GM19324 (cell line): ENCODE measurements around the gene FRK.
A peak's percentile ranks its signal among the peaks of the same experiment; 100 is the strongest.

Experiments
- ATAC-seq: cut with Tn5 transposase; IDR thresholded peaks from one replicate; pipeline ENCODE4 v1.9.1; 2021; ENCODE audit warnings: mild to moderate bottlenecking, moderate library complexity; ENCODE audit not compliant: unreplicated experiment, low FRiP score

Gene FRK

DNA sequence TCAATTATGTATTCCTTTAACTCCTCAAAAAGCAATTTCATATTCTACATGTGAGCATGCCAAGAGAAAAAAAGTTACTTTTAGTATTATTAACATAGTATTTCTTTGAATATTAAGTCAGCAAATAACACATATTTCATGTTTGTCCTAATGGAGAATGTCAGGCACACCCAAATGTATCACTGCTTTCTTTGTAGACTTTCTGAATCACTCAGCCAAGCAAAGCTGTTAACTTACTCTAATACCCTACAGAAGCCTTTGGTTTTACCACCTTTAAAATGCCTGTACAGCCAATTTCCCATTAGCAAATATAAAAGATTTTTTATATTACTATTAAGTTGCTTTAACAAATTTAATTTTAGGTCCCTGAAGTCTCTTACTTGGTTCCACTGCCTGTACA lies 23.8 kb downstream of the FRK start:
- no peak for ATAC-seq

DNA sequence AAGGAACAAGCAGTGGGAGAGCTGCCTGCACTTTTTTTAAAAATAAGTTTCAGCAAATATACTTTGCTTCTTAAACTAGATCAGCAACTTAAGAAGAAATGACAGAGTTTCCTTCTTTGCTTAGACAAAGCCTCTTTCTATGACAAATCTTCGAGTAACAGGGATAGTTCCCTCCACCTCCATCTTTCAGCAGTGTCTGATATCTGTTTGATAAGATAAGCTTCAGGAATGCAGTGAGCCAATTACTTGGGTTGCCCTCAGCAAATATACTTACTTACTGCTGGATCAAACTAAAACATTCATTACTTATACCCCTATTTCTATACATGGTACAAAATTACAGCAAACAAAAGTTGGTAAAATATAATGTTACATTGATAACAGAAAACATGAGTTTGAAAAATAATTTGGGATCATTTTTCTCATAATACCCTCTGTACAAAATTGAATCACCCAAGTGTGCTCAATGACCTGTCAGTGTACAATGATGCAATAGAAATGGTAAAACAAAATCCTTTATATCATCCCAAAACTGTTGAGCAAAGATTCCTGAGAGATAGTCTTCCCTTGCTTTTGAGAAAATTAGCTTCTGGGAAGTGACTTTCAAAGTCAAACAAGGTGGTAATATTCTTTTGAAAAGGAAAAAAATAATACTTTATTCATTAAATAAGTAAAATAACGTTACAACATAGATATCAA lies 24.5 kb downstream of the FRK start:
- no peak for ATAC-seq

- ATAC-seq = no peak
Measured at GRCh38 chr6:116035616-116036015, 25.1 kb downstream of the FRK start.

DNA sequence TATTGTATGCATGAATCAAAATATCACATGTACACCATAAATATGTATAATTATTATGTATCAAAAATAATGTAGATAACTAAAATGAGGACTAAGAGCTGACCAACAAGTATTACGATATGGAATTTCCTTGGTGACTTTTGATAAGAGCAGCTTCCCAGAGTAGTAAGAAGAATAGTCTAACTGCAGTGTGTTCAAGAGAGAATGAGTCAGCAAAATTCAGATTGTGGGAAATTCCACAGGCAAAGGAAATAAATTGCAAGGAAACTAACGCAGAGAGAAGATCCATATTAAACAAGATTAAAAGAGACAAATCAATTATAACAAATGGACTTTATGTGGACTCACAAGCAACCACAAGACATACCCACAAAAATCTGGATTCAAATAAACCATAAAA lies 26.4 kb downstream of the FRK start:
- ATAC-seq = no peak

DNA sequence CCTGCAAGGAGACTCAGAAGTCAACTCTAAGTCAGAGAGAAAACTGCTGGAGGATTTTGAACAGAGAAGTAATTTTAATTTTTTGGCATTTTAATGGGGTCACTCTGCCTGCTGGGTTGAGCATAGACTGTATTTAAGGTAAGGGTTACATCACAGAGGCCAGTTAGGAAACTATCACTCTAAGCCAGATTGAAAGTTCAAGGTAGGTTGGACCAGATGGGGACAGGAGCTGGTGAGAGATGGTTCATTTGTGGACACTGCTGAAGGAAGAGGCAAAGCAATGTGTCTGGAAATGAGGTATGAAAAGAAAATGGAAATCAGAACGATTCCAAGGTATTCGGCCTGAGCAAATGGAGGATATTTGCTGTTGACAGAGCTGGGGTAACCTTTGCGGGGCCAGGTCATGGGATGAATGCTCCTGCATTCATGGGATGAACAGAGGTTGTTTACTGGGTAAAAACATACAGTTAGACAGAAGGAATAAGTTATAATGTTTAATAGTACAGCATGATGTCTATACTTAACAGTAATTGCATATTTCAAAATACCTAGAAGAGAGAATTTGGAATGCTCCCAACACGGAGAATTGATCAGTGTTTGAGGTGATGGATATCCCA lies 26.9 kb downstream of the FRK start:
- ATAC-seq = no peak

DNA sequence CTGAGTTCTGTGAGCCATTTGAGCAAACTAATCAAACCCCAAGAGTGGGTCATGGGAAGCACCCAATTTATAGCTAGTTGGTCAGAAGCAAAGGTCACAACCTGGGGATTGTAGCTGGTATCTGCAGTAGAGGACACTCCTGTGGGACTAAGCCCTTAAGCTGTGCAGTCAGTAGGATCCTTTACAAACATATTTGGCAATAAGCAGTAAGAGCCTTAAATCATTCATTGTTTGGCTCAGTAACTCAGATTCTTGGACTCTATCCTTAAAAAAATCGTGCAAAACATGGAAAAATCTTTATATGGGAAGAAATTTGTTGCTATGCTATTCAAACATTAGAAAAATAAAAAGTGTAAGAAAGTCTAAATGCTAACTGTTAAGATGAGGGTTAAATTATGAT lies 29.9 kb downstream of the FRK start:
- ATAC-seq = no peak

- peak; percentile 52 for ATAC-seq
Measured at GRCh38 chr6:116029535-116029934, 31.2 kb downstream of the FRK start.

DNA sequence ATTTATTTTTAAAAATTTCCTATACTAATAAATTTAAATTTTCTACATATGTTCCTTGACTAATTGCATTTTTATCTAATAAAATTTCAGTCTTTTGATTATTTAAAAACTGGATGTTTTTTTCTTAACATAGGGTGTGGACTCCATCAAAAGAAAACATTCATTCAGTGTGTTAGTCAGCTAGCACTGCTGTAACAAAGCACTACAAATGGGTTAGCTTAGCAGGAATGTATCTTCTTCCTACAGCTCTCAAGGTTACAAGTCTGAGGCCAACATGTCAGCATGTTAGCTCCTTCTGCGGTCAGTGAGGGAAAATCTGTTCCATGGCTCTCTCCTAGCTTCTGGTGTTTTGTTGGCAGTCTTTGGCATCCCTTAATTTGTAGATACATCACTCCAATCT lies 32.5 kb downstream of the FRK start:
- ATAC-seq = no peak

DNA sequence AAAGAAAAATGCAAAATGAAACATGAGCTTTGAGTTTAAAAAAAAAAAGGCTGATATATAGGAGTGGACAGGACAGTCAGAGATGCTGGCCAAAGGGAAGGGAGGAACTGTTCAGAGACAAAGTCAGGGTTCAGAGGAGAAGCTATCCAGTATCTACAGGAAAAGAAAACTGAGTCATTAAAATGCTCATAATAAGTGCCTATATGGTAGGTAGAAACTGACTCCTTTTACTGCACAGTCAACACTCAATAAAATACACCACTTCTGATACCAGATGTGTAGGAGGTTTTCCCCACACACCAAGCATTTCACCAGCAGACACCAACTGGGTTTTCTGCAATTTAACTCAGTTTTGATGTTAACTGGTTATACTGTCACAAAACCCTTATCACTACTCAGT lies 32.9 kb downstream of the FRK start:
- ATAC-seq = no peak

GRCh38 chr6:116025405-116025804 lies 35.3 kb downstream of the FRK start:
- no peak for ATAC-seq

GRCh38 chr6:116022841-116023445 lies 37.7 kb downstream of the FRK start:
- ATAC-seq = no peak

DNA sequence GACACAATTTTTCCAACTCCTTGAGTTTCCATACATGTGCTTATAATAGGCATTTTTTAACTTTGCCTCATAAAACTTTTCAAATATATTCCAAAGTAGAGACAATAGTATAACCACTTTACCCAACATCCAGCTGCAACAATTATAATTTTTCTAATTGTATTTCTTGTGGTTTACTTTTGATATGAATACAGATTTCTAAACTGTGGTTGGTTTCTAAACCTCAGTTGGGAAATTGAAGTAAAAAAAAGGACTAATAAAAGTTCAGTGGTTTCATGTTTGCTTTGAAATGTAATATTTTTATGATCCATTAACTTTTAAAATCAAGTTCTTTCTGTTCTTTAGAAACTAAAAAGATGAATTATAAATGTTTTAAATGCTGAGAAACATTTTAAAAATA lies 40.0 kb downstream of the FRK start:
- no peak for ATAC-seq

DNA sequence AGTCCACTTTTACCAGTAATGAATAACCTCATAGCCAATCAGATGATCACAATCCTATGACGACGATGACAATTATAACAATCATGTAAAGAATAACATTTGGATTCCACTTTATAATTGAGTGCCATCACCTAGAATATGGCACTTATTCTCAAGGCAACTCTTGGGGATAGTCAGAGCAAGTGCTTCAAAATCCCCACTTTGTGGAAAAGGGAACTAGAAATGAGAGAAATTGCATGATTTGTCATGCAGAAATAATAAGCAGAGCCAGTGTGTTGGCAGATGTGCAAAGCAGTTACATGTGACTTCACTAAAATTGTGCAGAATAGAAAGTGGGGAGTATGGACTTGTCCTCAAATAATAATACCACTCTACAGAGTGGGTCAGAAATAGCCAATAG lies 41.3 kb downstream of the FRK start:
- peak; percentile 85 for ATAC-seq

GRCh38 chr6:116018976-116019375 lies 41.7 kb downstream of the FRK start:
- ATAC-seq = no peak

GRCh38 chr6:116017546-116018295 lies 43.0 kb downstream of the FRK start:
- ATAC-seq = no peak

DNA sequence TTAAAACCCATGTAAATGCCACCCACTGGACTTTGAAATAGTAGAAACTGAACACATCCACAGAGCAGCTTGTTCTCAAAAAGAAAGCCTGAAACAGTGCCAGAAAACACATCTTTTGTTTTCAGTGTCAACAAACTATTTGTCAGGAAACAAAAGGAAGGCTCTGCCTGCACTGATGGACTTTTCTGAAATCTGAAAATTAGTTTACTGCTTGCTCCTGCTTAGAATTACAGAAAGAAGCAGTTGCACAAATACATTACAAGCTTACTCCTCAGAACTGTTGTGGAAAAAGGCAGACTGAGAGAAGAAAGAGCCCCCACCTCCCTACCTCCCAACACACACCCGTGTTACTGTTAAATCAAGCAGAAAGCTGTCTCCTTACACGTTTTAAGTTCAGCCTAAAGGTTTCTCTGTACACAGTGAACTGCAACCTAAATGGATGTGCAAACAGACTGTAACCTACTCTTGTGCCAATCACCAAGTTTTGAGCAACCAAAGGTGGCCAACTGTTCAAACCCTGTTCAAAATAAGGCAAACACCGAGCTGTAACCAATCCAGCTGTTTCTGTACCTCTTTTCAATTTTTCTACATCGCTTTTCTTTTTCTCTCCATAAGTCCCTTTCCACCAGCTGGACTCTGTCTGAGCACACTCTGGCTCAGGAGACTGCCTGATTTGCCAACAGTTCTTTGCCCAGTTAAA lies 43.7 kb downstream of the FRK start:
- ATAC-seq = peak; percentile 30

DNA sequence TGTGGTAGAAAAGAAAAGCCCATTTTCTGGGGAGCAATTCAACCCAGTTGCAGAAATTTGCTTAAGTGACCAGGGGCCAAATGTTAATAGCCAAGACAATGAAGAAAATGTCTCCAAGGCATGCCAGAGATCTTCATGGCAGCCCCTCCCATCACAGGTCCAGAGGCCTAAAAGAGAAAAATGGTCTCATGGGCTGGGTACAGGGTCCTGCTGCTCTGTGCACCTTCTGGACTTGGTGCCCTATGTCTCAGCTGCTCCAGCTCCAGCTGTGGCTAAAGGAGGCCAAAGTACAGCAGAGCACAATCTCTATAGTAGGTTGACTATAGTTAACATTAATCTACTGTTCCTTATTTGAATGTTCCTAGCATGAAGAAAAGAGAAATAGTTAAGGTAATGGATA lies 44.7 kb downstream of the FRK start:
- no peak for ATAC-seq

DNA sequence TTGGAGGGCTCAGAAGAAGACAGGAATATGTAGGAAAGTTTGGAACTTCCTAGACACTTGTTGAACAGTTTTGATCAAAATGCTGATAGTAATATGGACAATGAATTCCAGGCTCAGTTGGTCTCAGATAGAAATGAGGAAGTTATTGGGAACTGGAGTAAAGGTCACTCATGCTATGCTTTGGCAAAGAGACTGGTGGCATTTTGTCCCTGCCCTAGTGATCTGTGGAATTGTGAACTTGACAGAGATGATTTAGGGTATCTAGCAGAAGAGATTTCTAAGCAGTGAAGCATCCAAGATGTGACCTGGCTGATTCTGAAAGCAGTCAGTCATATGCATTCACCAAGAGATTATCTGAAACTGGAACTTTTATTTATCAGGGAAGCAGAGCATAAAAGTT lies 45.1 kb downstream of the FRK start:
- no peak for ATAC-seq

- no peak for ATAC-seq
Measured at GRCh38 chr6:116012951-116013350, 47.7 kb downstream of the FRK start.

- ATAC-seq = no peak
Measured at GRCh38 chr6:116012471-116012949, 48.2 kb downstream of the FRK start.

- no peak for ATAC-seq
Measured at GRCh38 chr6:116011520-116011919, 49.2 kb downstream of the FRK start.
